Adipocyte (in vitro differentiated cells): ENCODE data around the gene PDE4D.

Source experiments
- DNase-seq: peaks from one replicate; pipeline ENCODE4 v3.0.0-alpha.2; 2015; ENCODE audit warnings: low read depth
- H3K27me3 ChIP-seq: replicated peaks from 2 replicates; pipeline ENCODE4 v1.7.0; 2013; ENCODE audit warnings: mild to moderate bottlenecking, low read length, moderate library complexity; ENCODE audit not compliant: control insufficient read depth, insufficient read depth
- H3K36me3 ChIP-seq: 2 replicates; pipeline ENCODE4 v1.7.0; 2013; ENCODE audit warnings: low read length, mild to moderate bottlenecking, moderate library complexity; ENCODE audit not compliant: control insufficient read depth, insufficient read depth, severe bottlenecking
- H3K4me1 ChIP-seq: 2 replicates; pipeline ENCODE4 v1.7.0; 2013; ENCODE audit warnings: mild to moderate bottlenecking, low read length, moderate library complexity; ENCODE audit not compliant: control insufficient read depth, insufficient read depth
- H3K4me3 ChIP-seq: 2 replicates; pipeline ENCODE4 v1.7.0; 2013; ENCODE audit warnings: mild to moderate bottlenecking, low read length, moderate library complexity
- H3K9ac ChIP-seq: 2 replicates; pipeline ENCODE4 v1.7.0; 2013; ENCODE audit warnings: mild to moderate bottlenecking, low read length, moderate library complexity
- H3K9me3 ChIP-seq: 2 replicates; pipeline ENCODE4 v1.7.0; 2013; ENCODE audit warnings: mild to moderate bottlenecking, low read length, moderate library complexity; ENCODE audit not compliant: control insufficient read depth

PDE4D gene

GRCh38 chr5:59357381-59357977 lies 536.0 kb downstream of the PDE4D start:
- no peak for DNase-seq
- no peak overlapping the region for H3K4me3 ChIP-seq

GRCh38 chr5:59356813-59357380 lies 536.6 kb downstream of the PDE4D start:
- no peaks in the 10 kb centered on the region for H3K36me3 ChIP-seq
- no peaks in the 10 kb centered on the region for H3K27me3 ChIP-seq
- no peak for DNase-seq
- H3K4me3 ChIP-seq = no peak overlapping the region
- peaks cover 27% of the 10 kb centered on the region for H3K4me1 ChIP-seq
- H3K9me3 ChIP-seq = no peaks in the 10 kb centered on the region
- no peak overlapping the region for H3K9ac ChIP-seq

More at GRCh38 chr5:59357381-59357977, 536.0 kb downstream of the PDE4D start:
- Histone ChIP-seq H3K4me1 (peaks cover 24% of the 10 kb centered on the region), H3K27me3 (no peaks in the 10 kb centered on the region), H3K36me3 (no peaks in the 10 kb centered on the region), H3K9me3 (no peaks in the 10 kb centered on the region), H3K9ac (no peak overlapping the region)

- peaks cover 37% of the 10 kb centered on the region for H3K4me1 ChIP-seq
- no peak overlapping the region for H3K4me3 ChIP-seq
- H3K27me3 ChIP-seq = no peaks in the 10 kb centered on the region
- H3K36me3 ChIP-seq = no peaks in the 10 kb centered on the region
- no peak overlapping the region for H3K9ac ChIP-seq
- H3K9me3 ChIP-seq = no peaks in the 10 kb centered on the region
- DNase-seq = no peak
Measured at GRCh38 chr5:59354811-59355210, 538.7 kb downstream of the PDE4D start.

- no peaks in the 10 kb centered on the region for H3K27me3 ChIP-seq
- H3K4me1 ChIP-seq = peaks cover 37% of the 10 kb centered on the region
- DNase-seq = no peak
- no peaks in the 10 kb centered on the region for H3K9me3 ChIP-seq
- no peaks in the 10 kb centered on the region for H3K36me3 ChIP-seq
- no peak overlapping the region for H3K9ac ChIP-seq
- no peak overlapping the region for H3K4me3 ChIP-seq
Measured at GRCh38 chr5:59354274-59354673, 539.3 kb downstream of the PDE4D start.

- Histone ChIP-seq H3K36me3 (no peaks in the 10 kb centered on the region), H3K4me3 (no peak overlapping the region), H3K9ac (no peak overlapping the region), H3K4me1 (peaks cover 22% of the 10 kb centered on the region), H3K27me3 (no peaks in the 10 kb centered on the region), H3K9me3 (no peaks in the 10 kb centered on the region)
- no peak for DNase-seq
Measured at GRCh38 chr5:59351076-59351794, 542.3 kb downstream of the PDE4D start.

GRCh38 chr5:59348189-59348588 lies 545.3 kb downstream of the PDE4D start:
- no peaks in the 10 kb centered on the region for H3K36me3 ChIP-seq
- DNase-seq = no peak
- H3K4me3 ChIP-seq = no peak overlapping the region
- no peak overlapping the region for H3K9ac ChIP-seq
- H3K27me3 ChIP-seq = no peaks in the 10 kb centered on the region
- H3K4me1 ChIP-seq = peaks cover 16% of the 10 kb centered on the region
- H3K9me3 ChIP-seq = no peaks in the 10 kb centered on the region

- no peaks in the 10 kb centered on the region for H3K27me3 ChIP-seq
- no peak for DNase-seq
- no peak overlapping the region for H3K4me3 ChIP-seq
- H3K4me1 ChIP-seq = peaks cover 10% of the 10 kb centered on the region
- H3K9ac ChIP-seq = no peak overlapping the region
- H3K9me3 ChIP-seq = no peaks in the 10 kb centered on the region
- no peaks in the 10 kb centered on the region for H3K36me3 ChIP-seq
Measured at GRCh38 chr5:59346982-59347381, 546.5 kb downstream of the PDE4D start.

- no peaks in the 10 kb centered on the region for H3K27me3 ChIP-seq
Measured at GRCh38 chr5:59346514-59346913, 547.0 kb downstream of the PDE4D start.

GRCh38 chr5:59342181-59342580 lies 551.3 kb downstream of the PDE4D start:
- Histone ChIP-seq H3K27me3 (no peaks in the 10 kb centered on the region), H3K4me3 (no peak overlapping the region), H3K36me3 (no peaks in the 10 kb centered on the region), H3K9me3 (no peaks in the 10 kb centered on the region), H3K9ac (no peak overlapping the region), H3K4me1 (no peaks in the 10 kb centered on the region)
- DNase-seq = no peak

More at GRCh38 chr5:59346514-59346913, 547.0 kb downstream of the PDE4D start:
- no peak overlapping the region for H3K4me3 ChIP-seq
- H3K9ac ChIP-seq = no peak overlapping the region
- DNase-seq = no peak
- H3K9me3 ChIP-seq = no peaks in the 10 kb centered on the region
- H3K4me1 ChIP-seq = peaks cover 5% of the 10 kb centered on the region
- H3K36me3 ChIP-seq = no peaks in the 10 kb centered on the region

GRCh38 chr5:59341760-59342159 lies 551.8 kb downstream of the PDE4D start:
- Histone ChIP-seq H3K9me3 (no peaks in the 10 kb centered on the region), H3K9ac (no peak overlapping the region), H3K4me3 (no peak overlapping the region), H3K27me3 (no peaks in the 10 kb centered on the region), H3K4me1 (no peaks in the 10 kb centered on the region), H3K36me3 (no peaks in the 10 kb centered on the region)
- DNase-seq = no peak

GRCh38 chr5:59341155-59341554 lies 552.4 kb downstream of the PDE4D start:
- Histone ChIP-seq H3K9ac (no peak overlapping the region), H3K36me3 (no peaks in the 10 kb centered on the region), H3K4me1 (no peaks in the 10 kb centered on the region), H3K9me3 (no peaks in the 10 kb centered on the region), H3K4me3 (no peak overlapping the region), H3K27me3 (no peaks in the 10 kb centered on the region)
- no peak for DNase-seq
